Stomach smooth muscle (tissue), 2 donors: ENCODE results near the gene OR5K3.
"Not testable (repeated sequence)": the region's sequence is repeated elsewhere in the genome, so short reads cannot be mapped to it uniquely, and the experiment has no call there.

Experiments
- H3K27ac ChIP-seq: one replicate; pipeline ENCODE4 v1.7.0; 2013; ENCODE audit warnings: mild to moderate bottlenecking, low read length, inconsistent platforms
- H3K27me3 ChIP-seq, 2 donors: one replicate each; pipeline ENCODE4 v1.7.0; 2013; ENCODE audit warnings: low read length in 2 of 2; ENCODE audit not compliant: insufficient read depth in 2 of 2, control insufficient read depth in 1 of 2
- H3K36me3 ChIP-seq, 2 donors: one replicate each; pipeline ENCODE4 v1.7.0; 2013; ENCODE audit warnings: low read length in 2 of 2; ENCODE audit not compliant: control insufficient read depth in 2 of 2, insufficient read depth in 2 of 2
- H3K4me1 ChIP-seq: one replicate; pipeline ENCODE4 v1.7.0; 2013; ENCODE audit warnings: low read length; ENCODE audit not compliant: control insufficient read depth, insufficient read depth
- H3K4me3 ChIP-seq, 2 donors: one replicate each; pipeline ENCODE4 v1.7.0; 2013; ENCODE audit warnings: low read length in 2 of 2
- H3K9ac ChIP-seq, 2 donors: one replicate each; pipeline ENCODE4 v1.7.0; 2013; ENCODE audit warnings: low read length in 2 of 2, mild to moderate bottlenecking in 1 of 2
- H3K9me3 ChIP-seq, 2 donors: one replicate each; pipeline ENCODE4 v1.7.0; 2013; ENCODE audit warnings: low read length in 2 of 2; ENCODE audit not compliant: control insufficient read depth in 2 of 2
- donor health status: healthy.
- donor health status: Pancreatic carcinoma.

OR5K3 gene

GRCh38 chr3:98371186-98371585 lies 19.3 kb upstream of the OR5K3 start:
- no peak overlapping the region for H3K9ac ChIP-seq
- no peaks in the 10 kb centered on the region for H3K36me3 ChIP-seq
- no peaks in the 10 kb centered on the region for H3K4me1 ChIP-seq
- no peaks in the 10 kb centered on the region for H3K9me3 ChIP-seq
- no peak overlapping the region for H3K4me3 ChIP-seq
- no peaks in the 10 kb centered on the region for H3K27me3 ChIP-seq
- no peak overlapping the region for H3K27ac ChIP-seq

GRCh38 chr3:98371853-98372252 lies 18.6 kb upstream of the OR5K3 start:
- no peak overlapping the region for H3K27ac ChIP-seq
- H3K4me3 ChIP-seq = no peak overlapping the region
- no peaks in the 10 kb centered on the region for H3K36me3 ChIP-seq
- no peaks in the 10 kb centered on the region for H3K9me3 ChIP-seq
- H3K4me1 ChIP-seq = no peaks in the 10 kb centered on the region
- H3K9ac ChIP-seq = no peak overlapping the region
- no peaks in the 10 kb centered on the region for H3K27me3 ChIP-seq

GRCh38 chr3:98372445-98372844 lies 18.0 kb upstream of the OR5K3 start:
- Histone ChIP-seq H3K36me3 (no peaks in the 10 kb centered on the region), H3K4me3 (no peak overlapping the region), H3K9me3 (no peaks in the 10 kb centered on the region), H3K27me3 (no peaks in the 10 kb centered on the region), H3K9ac (no peak overlapping the region), H3K4me1 (no peaks in the 10 kb centered on the region), H3K27ac (no peak overlapping the region)

- no peak overlapping the region for H3K9ac ChIP-seq
- no peak overlapping the region for H3K4me3 ChIP-seq
- H3K27ac ChIP-seq = no peak overlapping the region
- no peaks in the 10 kb centered on the region for H3K9me3 ChIP-seq
- H3K27me3 ChIP-seq = no peaks in the 10 kb centered on the region
- no peaks in the 10 kb centered on the region for H3K4me1 ChIP-seq
- no peaks in the 10 kb centered on the region for H3K36me3 ChIP-seq
Measured at GRCh38 chr3:98376631-98377030, 13.8 kb upstream of the OR5K3 start.

GRCh38 chr3:98388147-98388546 lies 2.3 kb upstream of the OR5K3 start:
- no peaks in the 10 kb centered on the region for H3K36me3 ChIP-seq
- no peak overlapping the region for H3K27ac ChIP-seq
- H3K9ac ChIP-seq = no peak overlapping the region
- no peaks in the 10 kb centered on the region for H3K4me1 ChIP-seq
- H3K27me3 ChIP-seq = no peaks in the 10 kb centered on the region
- H3K9me3 ChIP-seq = no peaks in the 10 kb centered on the region
- H3K4me3 ChIP-seq = no peak overlapping the region

- H3K27me3 ChIP-seq = no peaks in the 10 kb centered on the region
- H3K9ac ChIP-seq = no peak overlapping the region
- H3K4me3 ChIP-seq = no peak overlapping the region
- H3K36me3 ChIP-seq = no peaks in the 10 kb centered on the region
- no peak overlapping the region for H3K27ac ChIP-seq
- peaks cover 0 to 4% of the 10 kb centered on the region in 2 donors for H3K9me3 ChIP-seq
- H3K4me1 ChIP-seq = no peaks in the 10 kb centered on the region
Measured at GRCh38 chr3:98395101-98395500, 4.6 kb downstream of the OR5K3 start.

- not testable (repeated sequence) for H3K9me3 ChIP-seq, H3K4me1 ChIP-seq, H3K27ac ChIP-seq, H3K27me3 ChIP-seq, H3K36me3 ChIP-seq, H3K9ac ChIP-seq, H3K4me3 ChIP-seq
Measured at GRCh38 chr3:98396482-98396881, 6.0 kb downstream of the OR5K3 start.

GRCh38 chr3:98398513-98398912 lies 8.0 kb downstream of the OR5K3 start:
- Histone ChIP-seq H3K36me3 (no peaks in the 10 kb centered on the region), H3K4me1 (no peaks in the 10 kb centered on the region), H3K9ac (no peak overlapping the region), H3K4me3 (no peak overlapping the region), H3K9me3 (peaks cover 4 to 8% of the 10 kb centered on the region in 2 donors), H3K27ac (no peak overlapping the region), H3K27me3 (no peaks in the 10 kb centered on the region)

GRCh38 chr3:98402507-98402906 lies 12.0 kb downstream of the OR5K3 start:
- no peak overlapping the region for H3K4me3 ChIP-seq
- no peak overlapping the region for H3K9ac ChIP-seq
- H3K36me3 ChIP-seq = no peaks in the 10 kb centered on the region
- H3K4me1 ChIP-seq = no peaks in the 10 kb centered on the region
- no peaks in the 10 kb centered on the region for H3K27me3 ChIP-seq
- no peak overlapping the region for H3K27ac ChIP-seq
- H3K9me3 ChIP-seq = peaks cover 0 to 16% of the 10 kb centered on the region in 2 donors

- Histone ChIP-seq H3K4me3 (no peak overlapping the region), H3K36me3 (no peaks in the 10 kb centered on the region), H3K9me3 (peaks cover 0 to 16% of the 10 kb centered on the region in 2 donors), H3K27ac (no peak overlapping the region), H3K27me3 (no peaks in the 10 kb centered on the region), H3K4me1 (no peaks in the 10 kb centered on the region), H3K9ac (no peak overlapping the region)
Measured at GRCh38 chr3:98404010-98404409, 13.5 kb downstream of the OR5K3 start.

GRCh38 chr3:98406034-98406433 lies 15.6 kb downstream of the OR5K3 start:
- Histone ChIP-seq H3K36me3 (no peaks in the 10 kb centered on the region), H3K27ac (no peak overlapping the region), H3K9ac (no peak overlapping the region), H3K4me3 (no peak overlapping the region), H3K27me3 (no peaks in the 10 kb centered on the region), H3K4me1 (no peaks in the 10 kb centered on the region), H3K9me3 (peaks cover 0 to 16% of the 10 kb centered on the region in 2 donors)
